ENCODE measurements around the gene RERE.

RERE gene

GRCh38 chr1:8461351-8462110 is 355.9 kb downstream of the RERE start:
- ChIA-PET POLR2A (interaction anchor here (0.5 kb wide), 1 partner anchor 8 kb away, joined by 3 read pairs; no protein-coding TSS in a partner anchor), CTCF (no interaction called here)
- TF ChIP-seq ZNF384 (IDR thresholded peaks at IDR 0.05), result no peak
- TF ChIP-seq BHLHE40 (IDR thresholded peaks at IDR 0.05; ENCODE audit: borderline replicate concordance), result no peak
- TF ChIP-seq HDGF (IDR thresholded peaks at IDR 0.05; ENCODE audit: borderline replicate concordance), result no peak
- no peak for TF ChIP-seq PKNOX1 (IDR thresholded peaks at IDR 0.05)
- TF ChIP-seq FOXK2 (IDR thresholded peaks at IDR 0.05), result no peak
- no peak for TF ChIP-seq CTBP1 (IDR thresholded peaks at IDR 0.05; ENCODE audit: borderline replicate concordance)
- no peak for TF ChIP-seq FOXM1 (IDR thresholded peaks at IDR 0.05; ENCODE audit: borderline replicate concordance)
- no peak for TF ChIP-seq SUZ12 (IDR thresholded peaks at IDR 0.05)
- no peak for TF ChIP-seq FOXA1 (IDR thresholded peaks at IDR 0.05)
- TF ChIP-seq ELF4 (IDR thresholded peaks at IDR 0.05), result no peak
- TF ChIP-seq L3MBTL2 (conservative IDR thresholded peaks at IDR 0.05), result no peak
- TF ChIP-seq TARDBP (IDR thresholded peaks at IDR 0.05), result no peak
- no peak for TF ChIP-seq SP1 (IDR thresholded peaks at IDR 0.05)
- DNase-seq (ENCODE audit: extremely low spot score), result no peak

GRCh38 chr1:8460784-8461183 is 356.7 kb downstream of the RERE start:
- TF ChIP-seq SP1 (IDR thresholded peaks at IDR 0.05) (no peak), NFRKB (IDR thresholded peaks at IDR 0.05) (no peak), L3MBTL2 (conservative IDR thresholded peaks at IDR 0.05) (no peak), ZNF384 (IDR thresholded peaks at IDR 0.05) (no peak), CTBP1 (IDR thresholded peaks at IDR 0.05; ENCODE audit: borderline replicate concordance) (no peak), PKNOX1 (IDR thresholded peaks at IDR 0.05) (no peak), FOXM1 (IDR thresholded peaks at IDR 0.05; ENCODE audit: borderline replicate concordance) (no peak), TARDBP (IDR thresholded peaks at IDR 0.05) (no peak), BHLHE40 (IDR thresholded peaks at IDR 0.05; ENCODE audit: borderline replicate concordance) (no peak), FOXK2 (IDR thresholded peaks at IDR 0.05) (no peak), LEF1 (IDR thresholded peaks at IDR 0.05; ENCODE audit: borderline replicate concordance) (no peak), ELF4 (IDR thresholded peaks at IDR 0.05) (no peak)
- ChIA-PET POLR2A (no interaction called here), CTCF (interaction anchor here (0.7 to 1.1 kb wide), 3 partner anchors 9 to 1131 kb away, joined by 3 read pairs; no protein-coding TSS in a partner anchor)
- DNase-seq (ENCODE audit: extremely low spot score), result no peak

GRCh38 chr1:8460132-8460544 is 357.3 kb downstream of the RERE start:
- no peak for DNase-seq (ENCODE audit: extremely low spot score)
- ChIA-PET POLR2A (no interaction called here), CTCF (interaction anchor here (0.7 to 1.1 kb wide), 3 partner anchors 10 to 1131 kb away, joined by 3 read pairs; no protein-coding TSS in a partner anchor)

GRCh38 chr1:8458607-8459006 is 358.8 kb downstream of the RERE start:
- POLR2A ChIA-PET, result no interaction called here
- CTCF ChIA-PET, result no interaction called here
- no peak for DNase-seq (ENCODE audit: extremely low spot score)
- TF ChIP-seq HDGF (IDR thresholded peaks at IDR 0.05; ENCODE audit: borderline replicate concordance) (no peak), BHLHE40 (IDR thresholded peaks at IDR 0.05; ENCODE audit: borderline replicate concordance) (no peak), ZNF384 (IDR thresholded peaks at IDR 0.05) (no peak), CTBP1 (IDR thresholded peaks at IDR 0.05; ENCODE audit: borderline replicate concordance) (no peak), ARNT (IDR thresholded peaks at IDR 0.05) (no peak), ELF4 (IDR thresholded peaks at IDR 0.05) (no peak), FOXM1 (IDR thresholded peaks at IDR 0.05; ENCODE audit: borderline replicate concordance) (no peak), NFRKB (IDR thresholded peaks at IDR 0.05) (no peak), TARDBP (IDR thresholded peaks at IDR 0.05) (no peak), PKNOX1 (IDR thresholded peaks at IDR 0.05) (no peak), SP1 (IDR thresholded peaks at IDR 0.05) (no peak), SUZ12 (IDR thresholded peaks at IDR 0.05) (no peak), FOXA1 (IDR thresholded peaks at IDR 0.05) (no peak), FOXK2 (IDR thresholded peaks at IDR 0.05) (no peak)

More at GRCh38 chr1:8460132-8460544, 357.3 kb downstream of the RERE start:
- TF ChIP-seq FOXK2 (IDR thresholded peaks at IDR 0.05), result no peak
- no peak for TF ChIP-seq FOXA1 (IDR thresholded peaks at IDR 0.05)
- no peak for TF ChIP-seq HDGF (IDR thresholded peaks at IDR 0.05; ENCODE audit: borderline replicate concordance)
- TF ChIP-seq PKNOX1 (IDR thresholded peaks at IDR 0.05), result no peak
- TF ChIP-seq ELF4 (IDR thresholded peaks at IDR 0.05), result no peak
- no peak for TF ChIP-seq NFRKB (IDR thresholded peaks at IDR 0.05)
- no peak for TF ChIP-seq TARDBP (IDR thresholded peaks at IDR 0.05)
- no peak for TF ChIP-seq ARNT (IDR thresholded peaks at IDR 0.05)
- TF ChIP-seq BHLHE40 (IDR thresholded peaks at IDR 0.05; ENCODE audit: borderline replicate concordance), result no peak
- no peak for TF ChIP-seq LEF1 (IDR thresholded peaks at IDR 0.05; ENCODE audit: borderline replicate concordance)
- TF ChIP-seq SP1 (IDR thresholded peaks at IDR 0.05), result no peak
- TF ChIP-seq FOXM1 (IDR thresholded peaks at IDR 0.05; ENCODE audit: borderline replicate concordance), result no peak
- no peak for TF ChIP-seq CTBP1 (IDR thresholded peaks at IDR 0.05; ENCODE audit: borderline replicate concordance)
- TF ChIP-seq SUZ12 (IDR thresholded peaks at IDR 0.05), result no peak
- TF ChIP-seq ZNF384 (IDR thresholded peaks at IDR 0.05), result no peak

- ChIA-PET CTCF (no interaction called here), POLR2A (no interaction called here)
Measured at GRCh38 chr1:8457760-8458381, 359.6 kb downstream of the RERE start.

More at GRCh38 chr1:8457760-8458381, 359.6 kb downstream of the RERE start:
- no peak for TF ChIP-seq FOXK2 (IDR thresholded peaks at IDR 0.05)
- no peak for TF ChIP-seq SP1 (IDR thresholded peaks at IDR 0.05)
- TF ChIP-seq SUZ12 (IDR thresholded peaks at IDR 0.05), result no peak
- no peak for TF ChIP-seq BHLHE40 (IDR thresholded peaks at IDR 0.05; ENCODE audit: borderline replicate concordance)
- no peak for TF ChIP-seq CTBP1 (IDR thresholded peaks at IDR 0.05; ENCODE audit: borderline replicate concordance)
- no peak for TF ChIP-seq FOXM1 (IDR thresholded peaks at IDR 0.05; ENCODE audit: borderline replicate concordance)
- TF ChIP-seq L3MBTL2 (conservative IDR thresholded peaks at IDR 0.05), result no peak
- no peak for TF ChIP-seq FOXA1 (IDR thresholded peaks at IDR 0.05)
- no peak for TF ChIP-seq PKNOX1 (IDR thresholded peaks at IDR 0.05)
- no peak for TF ChIP-seq ELF4 (IDR thresholded peaks at IDR 0.05)
- TF ChIP-seq HDGF (IDR thresholded peaks at IDR 0.05; ENCODE audit: borderline replicate concordance), result no peak
- no peak for TF ChIP-seq ARNT (IDR thresholded peaks at IDR 0.05)
- no peak for DNase-seq (ENCODE audit: extremely low spot score)
